Endometrial microvascular endothelial cells (primary cell): ENCODE results near the gene CCSER2. TPM values are rescaled to one million over a fixed set of nuclear protein-coding genes. Genes with fewer than 3 reads are reported as not detected.
"Not testable (repeated sequence)": the region's sequence is repeated elsewhere in the genome, so short reads cannot be mapped to it uniquely, and the experiment has no call there.

Experiments
- in situ Hi-C: cut with HindIII; loops from 2 replicates; pipeline ENCODE4 v1.10.0; 2017; ENCODE audit warnings: low sequenced_read_pairs, low pct_unique_long_range_greater_than_20kb; ENCODE audit errors: inconsistent ontology term
- total RNA-seq: library from RNA; depleted of rRNA; stranded (reverse); fragments of >200 nt; gene quantifications from one replicate; pipeline ENCODE4 v1.2.3, GENCODE V29; 2015; ENCODE audit errors: inconsistent ontology term

Gene CCSER2
- total RNA-seq, 1 donor from 2014 or later, result 29.2 TPM

DNA sequence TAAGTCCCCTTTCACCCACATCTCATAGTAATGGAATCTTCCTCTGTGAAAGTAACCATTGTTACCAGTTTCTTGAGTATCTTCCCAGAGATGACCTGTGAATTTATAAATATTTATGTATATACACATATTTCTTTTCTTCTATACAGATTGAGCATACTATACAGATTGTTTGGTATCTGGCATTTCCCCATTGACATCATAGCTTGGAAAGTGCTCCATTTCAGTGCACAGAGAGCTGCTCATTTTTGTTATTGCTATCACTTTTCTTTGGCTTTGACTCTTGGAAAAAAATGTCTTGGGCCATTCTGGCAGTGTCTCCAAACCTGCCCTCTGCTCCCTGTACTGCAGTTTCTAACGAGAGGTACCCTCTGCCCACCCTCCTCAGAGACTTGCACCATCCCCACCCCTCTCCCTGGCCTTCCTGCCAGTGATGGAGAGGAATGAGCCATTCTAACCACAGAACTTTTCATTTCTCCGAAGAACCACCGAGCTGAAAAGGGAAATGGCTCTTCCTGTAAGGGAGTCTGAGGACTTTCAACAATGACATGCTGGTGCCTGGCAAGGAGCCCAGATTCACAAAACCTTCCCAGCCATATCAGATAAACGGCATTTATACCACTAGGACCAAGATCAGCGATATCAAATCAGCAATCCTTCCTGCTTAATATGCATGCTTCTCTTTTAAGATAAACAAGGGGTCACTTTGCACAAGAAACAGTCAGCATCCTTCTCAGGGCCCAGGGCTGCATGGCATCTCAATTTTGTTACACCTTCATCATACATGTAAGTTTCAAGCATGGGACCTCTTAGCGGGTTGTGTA is 19.7 kb upstream of the CCSER2 start:
- in situ Hi-C loops, result no loop called here

DNA sequence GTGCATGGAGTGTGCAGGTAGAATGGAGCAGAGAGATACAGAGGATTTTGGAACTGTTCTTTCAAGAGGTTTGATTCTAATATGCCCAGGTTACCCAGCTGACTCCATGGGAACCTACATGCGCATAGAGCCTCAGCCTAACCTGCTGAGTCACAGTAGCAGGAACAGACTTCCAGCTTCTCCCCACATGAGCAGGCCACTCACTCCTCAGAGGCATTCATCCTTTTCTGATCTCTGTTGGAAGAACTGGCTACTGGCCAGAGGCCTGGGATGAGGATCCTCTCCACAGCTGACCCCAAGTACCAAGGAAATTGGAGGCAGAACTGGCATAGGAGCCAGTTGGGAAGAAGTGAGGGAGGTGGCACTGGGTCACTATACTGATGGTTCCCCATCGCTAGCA is 17.9 kb upstream of the CCSER2 start:
- in situ Hi-C loops, result no loop called here

DNA sequence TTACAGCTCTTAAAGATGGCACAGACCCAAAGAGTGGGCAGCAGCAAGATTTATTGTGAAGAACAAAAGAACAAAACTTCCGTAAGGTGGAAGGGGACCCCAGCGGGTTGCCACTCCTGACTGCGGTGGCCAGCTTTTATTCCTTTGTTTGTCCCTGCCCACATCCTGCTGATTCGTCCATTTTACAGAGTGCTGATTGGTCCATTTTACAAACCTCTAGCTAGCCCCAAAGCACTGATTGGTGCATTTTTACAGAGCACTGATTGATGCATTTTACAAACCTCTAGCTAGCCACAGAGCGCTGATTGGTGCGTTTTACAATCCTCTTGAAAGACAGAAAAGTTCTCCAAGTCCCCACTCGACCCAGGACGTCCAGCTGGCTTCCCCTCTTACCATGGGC is 16.8 kb upstream of the CCSER2 start:
- in situ Hi-C loops, result no loop called here

DNA sequence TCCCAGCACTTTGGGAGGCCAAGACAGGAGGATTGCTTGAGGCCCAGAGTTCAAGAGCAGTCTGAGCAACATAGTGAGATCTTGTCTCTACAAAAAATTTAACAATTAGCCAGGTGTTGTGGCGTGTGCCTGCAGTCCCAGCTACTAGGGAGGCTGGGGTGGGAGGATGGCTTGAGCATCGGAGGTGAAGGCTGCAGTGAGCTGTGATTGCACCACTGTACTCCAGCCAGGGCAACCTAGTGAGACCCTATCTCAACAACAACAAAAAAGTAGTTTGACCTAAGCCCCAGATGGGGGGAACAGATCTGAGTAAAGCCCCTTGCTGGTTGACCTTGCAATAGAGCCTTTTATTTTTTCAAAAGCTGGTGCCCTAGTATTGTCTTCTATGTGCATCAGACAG is 15.6 kb upstream of the CCSER2 start:
- in situ Hi-C loops, result no loop called here

DNA sequence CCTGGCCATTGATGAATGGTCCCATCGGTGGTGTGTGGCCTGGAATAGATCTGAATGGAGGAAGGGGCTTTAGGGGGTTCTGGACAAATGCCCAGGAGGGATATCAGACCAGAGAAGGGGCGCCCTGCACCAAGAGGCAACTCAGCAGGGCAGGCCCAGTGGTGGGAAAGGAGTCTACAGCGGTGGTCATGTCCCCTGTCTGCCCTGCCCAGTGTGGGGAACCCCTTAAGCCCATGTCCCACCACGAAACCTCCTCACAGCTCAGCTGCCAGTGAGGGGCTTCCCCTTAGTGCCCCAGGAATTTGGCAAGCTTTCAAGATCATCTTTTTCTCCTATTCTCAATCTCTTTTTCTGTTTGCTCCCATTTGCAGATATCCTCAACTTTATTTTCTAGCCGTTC is 14.1 kb upstream of the CCSER2 start:
- in situ Hi-C loops, result no loop called here

DNA sequence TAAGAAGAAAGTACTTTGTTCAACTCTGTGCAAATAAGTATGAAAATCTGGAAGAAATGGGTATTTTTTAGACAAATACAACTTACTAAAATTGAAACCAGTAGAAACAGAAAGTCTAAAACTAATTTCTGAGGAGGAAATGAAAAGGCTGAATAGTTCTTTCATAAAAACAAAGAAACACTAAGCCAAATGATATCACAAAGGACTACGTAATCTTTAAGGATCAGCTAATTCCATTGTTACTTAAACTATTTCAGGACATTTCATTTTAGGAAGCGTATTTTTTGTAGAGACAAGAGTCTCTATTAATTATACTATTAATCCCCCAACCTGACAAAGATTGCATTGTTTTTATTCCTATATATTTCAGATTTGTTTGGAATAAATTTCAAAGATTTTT is 11.2 kb upstream of the CCSER2 start:
- in situ Hi-C loops, result no loop called here

DNA sequence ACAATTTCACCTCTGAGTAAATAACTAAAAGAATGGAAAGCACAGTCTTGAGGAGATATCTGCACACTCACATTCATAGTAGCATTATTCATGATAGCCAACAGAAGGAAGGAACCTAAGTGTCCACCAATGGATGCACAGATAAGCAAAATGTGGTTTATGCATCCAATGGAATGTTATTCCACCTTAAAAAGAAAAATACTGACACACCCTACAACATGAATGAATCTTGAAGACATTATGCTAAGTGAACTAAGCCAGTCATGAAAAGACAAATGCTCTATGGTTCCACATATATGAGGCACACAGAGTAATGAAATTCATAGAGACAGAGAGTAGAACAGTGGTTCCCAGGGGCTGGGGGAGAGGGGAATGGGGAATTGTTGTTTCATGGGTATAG is 6.5 kb upstream of the CCSER2 start:
- in situ Hi-C loops, result no loop called here

DNA sequence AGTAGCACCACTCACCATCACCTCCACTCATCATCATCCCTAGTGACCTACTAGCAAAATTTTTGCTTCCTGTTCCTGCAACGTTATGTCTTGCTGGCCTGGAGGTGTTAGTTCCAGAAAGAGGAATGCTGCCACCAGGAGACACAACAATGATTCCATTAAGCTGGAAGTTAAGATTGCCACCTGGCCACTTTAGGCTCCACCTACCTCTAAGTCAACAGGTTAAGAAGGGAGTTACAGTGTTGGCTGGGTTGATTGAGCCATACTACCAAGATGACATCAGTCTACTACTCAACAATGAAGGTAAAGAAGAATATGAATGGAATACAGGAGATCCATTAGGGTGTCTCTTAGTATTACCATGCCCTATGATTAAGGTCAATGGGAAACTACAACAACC is 4.8 kb upstream of the CCSER2 start:
- in situ Hi-C loops, result not testable (repeated sequence)

DNA sequence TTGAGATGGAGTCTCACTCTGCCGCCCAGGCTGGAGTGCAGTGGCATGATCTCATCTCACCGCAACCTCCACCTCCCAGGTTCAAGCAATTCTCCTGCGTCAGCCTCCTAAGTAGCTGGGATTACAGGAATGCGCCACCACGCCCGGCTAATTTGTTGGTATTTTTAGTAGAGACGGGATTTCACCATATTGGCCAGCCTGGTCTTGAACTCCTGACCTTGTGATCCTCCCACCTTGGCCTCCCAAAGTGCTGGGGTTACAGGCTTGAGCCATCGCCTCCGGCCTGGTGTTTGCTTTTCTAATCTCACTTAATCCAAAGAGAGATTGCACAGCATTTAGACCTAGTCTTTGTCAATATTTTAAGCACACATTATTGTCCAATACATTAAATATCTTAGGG is 1.4 kb upstream of the CCSER2 start:
- in situ Hi-C loops, result not testable (repeated sequence)

DNA sequence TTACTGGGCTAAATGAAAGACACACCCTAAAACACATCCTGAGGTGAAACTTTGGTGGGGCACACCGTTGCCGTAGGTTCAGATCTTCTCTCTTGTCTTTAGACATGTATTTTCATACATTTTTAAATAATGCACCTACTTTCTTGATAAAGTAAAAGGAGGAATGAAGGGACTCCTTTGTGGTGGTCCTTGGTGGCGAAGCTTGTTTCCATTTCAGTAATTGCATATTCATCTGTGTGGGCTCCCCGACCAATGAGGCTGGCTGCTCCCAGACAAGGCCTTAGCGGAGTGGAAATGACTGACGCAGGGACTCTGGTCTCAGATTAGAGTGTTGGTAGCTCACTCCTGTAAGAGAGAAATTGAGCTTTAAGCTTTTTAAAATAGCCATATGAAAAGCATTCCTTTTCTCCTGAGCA is 815 bp downstream of the CCSER2 start:
- in situ Hi-C loops, result no loop called here

DNA sequence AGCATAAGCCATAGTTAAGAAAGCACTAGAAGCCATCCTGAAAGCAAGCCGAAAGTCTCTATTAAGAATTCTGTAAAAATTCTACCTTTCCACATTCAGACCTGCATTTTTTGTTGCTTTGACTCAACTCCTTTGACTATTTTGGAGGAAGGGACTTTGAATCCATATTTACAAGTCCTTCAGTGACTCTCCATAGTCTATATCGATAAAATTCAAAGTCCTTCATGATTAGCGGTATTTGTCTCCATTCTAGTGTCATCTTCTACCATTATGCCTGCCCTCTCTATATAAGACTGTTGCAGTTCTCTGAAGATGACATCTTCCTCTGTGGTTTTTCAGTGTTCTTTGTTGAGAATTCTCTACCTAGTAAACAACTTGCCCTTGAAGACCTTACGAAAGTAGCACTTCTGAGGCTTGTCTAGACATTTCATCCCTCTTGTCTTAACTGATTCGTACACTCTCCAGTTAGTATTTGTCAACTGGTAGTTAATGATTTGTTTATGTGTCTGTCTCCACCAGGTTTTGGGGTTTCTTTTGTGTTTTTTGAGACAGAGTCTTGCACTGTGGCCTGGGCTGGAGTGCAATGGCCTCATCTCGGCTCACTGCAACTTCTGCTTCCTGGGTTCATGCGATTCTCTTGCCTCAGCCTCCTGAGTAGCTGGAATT is 1.7 kb downstream of the CCSER2 start:
- in situ Hi-C loops, result no loop called here

DNA sequence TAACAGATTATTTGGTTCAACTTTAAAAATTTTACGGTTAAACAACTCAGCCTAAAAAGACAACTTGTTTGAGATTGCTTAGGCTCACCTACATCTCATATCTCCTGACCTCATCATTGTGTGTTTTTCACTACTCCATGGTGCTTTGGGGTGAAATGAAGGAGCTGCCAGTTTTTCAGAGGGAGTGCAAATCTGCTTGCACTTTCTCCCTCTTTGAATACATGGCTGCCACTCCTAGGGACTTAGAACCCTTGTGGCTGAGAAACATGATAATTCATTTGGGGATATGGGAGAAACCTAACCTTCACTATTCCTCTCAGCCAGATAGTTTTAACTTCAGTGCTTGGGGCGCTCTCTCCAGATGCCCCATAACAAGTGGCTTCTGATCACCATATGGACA is 2.7 kb downstream of the CCSER2 start:
- in situ Hi-C loops, result no loop called here

DNA sequence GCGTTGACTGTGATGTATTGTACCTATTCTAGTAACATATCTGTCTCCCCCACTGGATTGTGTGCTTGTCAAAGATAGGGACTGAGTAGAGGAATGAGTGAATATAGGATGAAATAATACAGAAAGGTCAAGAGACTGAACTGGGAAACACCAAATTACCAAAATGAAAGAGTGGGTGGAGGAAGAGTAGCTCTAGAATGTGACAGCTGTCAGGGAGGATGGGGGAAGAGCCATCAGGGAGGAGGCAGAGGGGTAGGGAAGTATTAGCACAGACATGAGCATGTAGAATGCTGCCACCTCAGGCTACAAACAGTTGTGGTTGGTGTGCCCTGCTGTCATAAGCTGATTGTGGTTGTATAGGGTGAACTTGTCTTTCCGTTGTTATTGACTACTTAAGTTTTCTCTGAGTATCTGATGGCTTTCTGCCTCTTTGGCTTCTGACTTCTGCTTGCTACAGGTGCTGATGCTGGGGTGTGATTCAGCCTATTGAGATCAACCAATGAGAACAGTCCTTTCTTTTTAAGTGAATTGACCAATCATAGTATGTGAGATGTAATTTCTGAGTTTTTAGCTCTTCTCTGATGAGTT is 5.6 kb downstream of the CCSER2 start:
- in situ Hi-C loops, result no loop called here

DNA sequence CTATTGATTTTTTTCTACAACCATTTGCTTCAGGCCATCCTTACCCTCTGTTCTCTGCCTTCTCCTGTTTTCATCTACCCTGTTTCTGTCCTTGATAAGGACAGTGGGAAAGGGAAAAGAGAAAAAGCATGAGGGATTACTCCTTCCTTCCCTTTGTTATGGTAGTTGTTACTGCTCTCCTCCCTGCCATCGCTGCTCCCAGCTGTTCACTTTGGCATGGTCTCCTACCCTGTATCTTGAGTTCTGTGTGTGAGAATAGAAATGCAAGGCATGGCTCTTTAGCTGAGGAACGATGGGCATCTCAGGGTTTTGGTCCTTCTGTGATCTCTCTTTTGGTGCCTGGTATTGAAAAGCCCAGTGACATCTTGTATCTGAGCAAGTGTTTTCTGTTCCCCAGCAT is 6.4 kb downstream of the CCSER2 start:
- in situ Hi-C loops, result no loop called here

DNA sequence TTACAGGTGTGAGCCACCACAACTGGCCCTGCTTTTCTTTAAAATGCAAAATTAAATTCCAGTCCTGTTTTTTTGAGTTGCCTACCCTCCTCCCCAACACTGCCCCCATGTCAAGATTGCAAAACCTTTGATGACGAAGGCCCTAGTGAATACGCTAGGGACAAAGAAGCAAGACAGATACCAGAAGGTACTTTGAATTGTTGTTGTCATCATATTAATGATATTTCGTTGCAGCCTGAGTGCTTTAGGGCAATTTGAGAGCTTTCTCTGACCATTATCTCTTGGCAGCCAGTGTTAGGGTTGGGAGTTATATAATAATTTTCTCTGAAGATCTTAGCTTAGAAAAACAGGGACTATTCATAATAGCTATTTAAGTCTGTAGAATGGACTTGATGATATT is 7.1 kb downstream of the CCSER2 start:
- in situ Hi-C loops, result no loop called here

DNA sequence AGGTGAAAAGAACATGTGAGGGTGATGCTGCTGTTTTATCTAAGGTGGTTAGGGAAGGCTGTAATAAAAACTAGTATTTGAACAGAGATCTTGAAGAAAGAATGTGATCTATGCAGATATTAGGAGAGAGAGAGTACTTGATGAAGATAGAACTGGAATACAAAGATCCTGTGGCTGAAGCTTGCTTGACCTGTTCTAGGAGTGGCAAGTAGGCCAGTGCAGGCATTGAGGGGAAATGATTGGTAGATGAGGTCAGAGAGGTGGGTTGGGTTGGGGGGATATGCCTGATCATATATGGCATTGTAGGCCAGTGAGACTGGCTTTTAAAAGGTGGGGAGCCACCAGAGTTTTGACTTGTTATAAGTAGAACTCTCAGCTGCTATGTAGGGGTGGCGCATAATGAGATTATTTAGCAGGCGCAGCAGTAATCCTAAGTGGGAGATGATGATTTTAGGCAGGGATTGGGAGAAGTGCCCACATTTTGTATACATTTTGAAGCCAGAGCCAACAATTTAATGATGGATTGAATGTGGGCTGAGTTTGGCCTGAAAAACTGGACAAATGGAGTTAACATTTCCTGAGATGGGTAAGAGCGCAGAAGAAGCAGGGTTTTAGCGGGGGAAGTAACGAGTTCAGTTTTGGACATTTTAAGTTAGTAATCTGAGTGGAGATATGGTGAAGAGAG is 8.2 kb downstream of the CCSER2 start:
- in situ Hi-C loops, result no loop called here

DNA sequence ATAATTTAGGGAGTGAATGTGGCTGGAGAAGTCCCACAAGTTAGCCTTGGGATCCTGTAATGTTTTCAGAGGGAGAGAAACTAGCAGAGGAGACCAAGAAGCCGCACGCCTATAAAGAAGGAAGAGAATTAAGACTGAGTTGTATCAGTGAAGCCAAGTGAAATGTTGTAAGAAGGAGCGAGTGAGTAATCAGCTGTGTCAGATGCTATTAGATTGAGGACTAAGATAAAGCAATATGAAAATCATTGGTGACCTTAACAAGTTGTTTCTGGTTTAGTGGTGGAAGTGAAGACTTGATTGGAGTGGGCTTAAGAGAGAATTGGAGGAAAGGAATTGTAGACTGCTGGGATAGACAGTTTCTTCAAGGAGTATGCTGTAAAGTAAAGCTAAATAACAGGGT is 8.8 kb downstream of the CCSER2 start:
- in situ Hi-C loops, result no loop called here

DNA sequence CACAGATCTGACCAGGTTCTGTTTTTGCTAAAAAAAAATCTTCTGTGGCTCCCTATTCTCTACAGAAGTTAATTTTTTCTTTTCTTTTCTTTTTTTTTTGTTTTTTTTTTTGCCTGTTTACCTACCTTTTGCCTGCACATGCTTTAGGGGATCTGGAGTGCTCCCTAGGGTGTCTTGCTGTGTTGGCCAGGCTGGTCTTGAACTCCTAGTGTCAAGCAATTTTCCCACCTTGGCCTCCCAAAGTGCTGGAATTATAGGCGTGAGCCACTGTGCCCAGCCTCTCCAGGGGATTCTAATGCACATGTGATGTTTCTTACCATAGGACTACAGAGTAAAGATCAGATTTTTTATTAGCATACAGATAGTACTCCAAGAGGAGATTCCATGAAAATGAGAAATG is 10.6 kb downstream of the CCSER2 start:
- in situ Hi-C loops, result no loop called here

DNA sequence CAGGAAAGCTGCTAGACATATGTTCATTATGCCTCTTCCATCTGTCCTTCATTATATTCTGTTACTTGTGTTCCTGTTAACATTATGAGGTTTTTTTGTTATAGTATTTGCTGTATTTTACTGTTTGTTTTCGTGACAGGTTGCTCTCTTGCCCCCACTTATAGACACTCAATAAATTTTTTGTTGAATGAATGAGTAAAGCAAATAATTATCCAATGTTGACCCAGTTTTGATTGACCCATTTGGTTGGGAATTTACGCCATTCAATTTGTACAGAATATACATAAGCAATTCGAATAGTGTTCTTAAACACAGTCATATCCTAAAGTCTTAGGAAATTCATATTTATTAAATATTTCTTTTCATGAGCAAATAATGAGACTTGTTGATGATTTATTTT is 11.8 kb downstream of the CCSER2 start:
- in situ Hi-C loops, result no loop called here
